Subcutaneous abdominal adipose tissue (tissue), 5 donors: ENCODE results near the gene PBX3.
A peak's percentile ranks its signal among the peaks of the same experiment; 100 is the strongest.

Source experiments
- H3K27ac ChIP-seq: one replicate; pipeline ENCODE4 v1.7.0; 2013; ENCODE audit warnings: low read depth, mild to moderate bottlenecking, inconsistent platforms, low read length, moderate library complexity
- H3K27me3 ChIP-seq, 5 donors: one replicate each; pipeline ENCODE4 v1.7.0; 2013; ENCODE audit warnings: low read length in 5 of 5, inconsistent platforms in 1 of 5; ENCODE audit not compliant: control insufficient read depth in 5 of 5, insufficient read depth in 4 of 5
- H3K36me3 ChIP-seq, 5 donors: one replicate each; pipeline ENCODE4 v1.7.0; 2013; ENCODE audit warnings: low read length in 5 of 5; ENCODE audit not compliant: control insufficient read depth in 5 of 5, insufficient read depth in 5 of 5
- H3K4me1 ChIP-seq, 5 donors: one replicate each; pipeline ENCODE4 v1.7.0; 2013; ENCODE audit warnings: low read length in 5 of 5, mild to moderate bottlenecking in 3 of 5, moderate library complexity in 1 of 5; ENCODE audit not compliant: control insufficient read depth in 5 of 5, insufficient read depth in 5 of 5
- H3K4me3 ChIP-seq, 5 donors: one replicate each; pipeline ENCODE4 v1.7.0; 2013; ENCODE audit warnings: low read length in 5 of 5, low read depth in 1 of 5
- H3K9ac ChIP-seq, 5 donors: one replicate each; pipeline ENCODE4 v1.7.0; 2013; ENCODE audit warnings: low read length in 5 of 5, mild to moderate bottlenecking in 4 of 5, moderate library complexity in 3 of 5
- H3K9me3 ChIP-seq, 5 donors: one replicate each; pipeline ENCODE4 v1.7.0; 2013; ENCODE audit warnings: low read length in 5 of 5; ENCODE audit not compliant: control insufficient read depth in 5 of 5
- donor health status: healthy.
- donor health status: healthy.
- donor health status: healthy.
- donor health status: healthy.
- donor health status: healthy.

Gene PBX3

GRCh38 chr9:125826850-125827249 is 79.7 kb downstream of the PBX3 start:
- no peak overlapping the region for H3K27ac ChIP-seq

DNA sequence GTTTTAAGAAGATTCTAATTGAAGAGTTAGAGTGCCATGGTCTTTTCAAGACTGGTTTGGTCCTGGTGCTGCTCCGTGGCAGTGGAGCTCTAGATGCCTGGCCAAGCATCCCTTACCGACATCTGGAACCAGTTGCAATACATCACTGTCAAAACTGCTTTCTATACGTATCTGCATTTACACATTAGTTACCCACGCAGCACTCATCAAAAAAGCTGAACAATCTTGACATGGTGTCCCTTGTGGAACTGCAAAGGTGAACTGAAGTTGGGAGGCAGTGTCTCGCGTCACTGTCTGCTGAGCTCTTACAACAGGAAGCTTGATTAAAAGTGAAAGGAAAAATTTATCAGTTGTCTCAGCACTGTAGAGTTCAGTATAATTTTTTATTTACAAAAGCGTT is 82.6 kb downstream of the PBX3 start:
- Histone ChIP-seq H3K36me3 (no peaks in the 10 kb centered on the region), H3K4me3 (peak overlapping the region; percentile 54 to 90 (median 76)), H3K27ac (no peak overlapping the region), H3K9me3 (no peaks in the 10 kb centered on the region), H3K27me3 (no peaks in the 10 kb centered on the region), H3K4me1 (peaks cover 0 to 6% (median 0%) of the 10 kb centered on the region in 5 donors), H3K9ac (peak overlapping the region; percentile 5 to 74 (median 57))

More at GRCh38 chr9:125826850-125827249, 79.7 kb downstream of the PBX3 start:
- no peaks in the 10 kb centered on the region for H3K9me3 ChIP-seq
- no peaks in the 10 kb centered on the region for H3K27me3 ChIP-seq
- H3K4me1 ChIP-seq, result peaks cover 0 to 11% (median 2%) of the 10 kb centered on the region in 5 donors
- H3K9ac ChIP-seq, result no peak overlapping the region
- no peak overlapping the region for H3K4me3 ChIP-seq
- H3K36me3 ChIP-seq, result no peaks in the 10 kb centered on the region

DNA sequence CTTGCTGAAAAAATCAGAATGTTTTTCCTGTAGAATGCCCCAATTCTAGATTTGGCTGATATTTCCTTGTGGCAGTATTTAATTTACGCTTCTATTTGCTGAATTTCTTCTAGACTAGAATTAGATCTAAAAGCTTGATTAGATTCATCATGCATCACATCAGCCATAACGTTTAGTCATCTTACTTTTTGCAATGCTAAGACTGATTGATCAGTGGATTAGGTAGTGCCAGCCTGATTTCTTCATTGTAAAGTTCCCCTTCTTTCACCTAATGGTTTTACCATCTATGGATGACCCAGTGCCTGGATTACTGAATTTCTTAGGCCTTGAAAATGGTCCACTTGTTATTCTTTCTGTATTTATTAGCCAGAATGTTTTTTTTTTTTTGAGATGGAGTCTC is 83.9 kb downstream of the PBX3 start:
- H3K27me3 ChIP-seq, result no peaks in the 10 kb centered on the region
- no peaks in the 10 kb centered on the region for H3K9me3 ChIP-seq
- no peaks in the 10 kb centered on the region for H3K36me3 ChIP-seq
- no peak overlapping the region for H3K9ac ChIP-seq
- peaks cover 0 to 6% (median 0%) of the 10 kb centered on the region in 5 donors for H3K4me1 ChIP-seq
- H3K4me3 ChIP-seq, result no peak overlapping the region
- H3K27ac ChIP-seq, result no peak overlapping the region

GRCh38 chr9:125831616-125832015 is 84.4 kb downstream of the PBX3 start:
- no peak overlapping the region for H3K27ac ChIP-seq
- H3K4me3 ChIP-seq, result no peak overlapping the region
- no peaks in the 10 kb centered on the region for H3K27me3 ChIP-seq
- no peaks in the 10 kb centered on the region for H3K36me3 ChIP-seq
- no peaks in the 10 kb centered on the region for H3K9me3 ChIP-seq
- H3K9ac ChIP-seq, result no peak overlapping the region
- peaks cover 0 to 6% (median 0%) of the 10 kb centered on the region in 5 donors for H3K4me1 ChIP-seq

- Histone ChIP-seq H3K9me3 (no peaks in the 10 kb centered on the region), H3K9ac (no peak overlapping the region), H3K4me3 (no peak overlapping the region), H3K27ac (no peak overlapping the region), H3K4me1 (no peaks in the 10 kb centered on the region), H3K27me3 (no peaks in the 10 kb centered on the region), H3K36me3 (no peaks in the 10 kb centered on the region)
Measured at GRCh38 chr9:125835655-125836054, 88.5 kb downstream of the PBX3 start.

DNA sequence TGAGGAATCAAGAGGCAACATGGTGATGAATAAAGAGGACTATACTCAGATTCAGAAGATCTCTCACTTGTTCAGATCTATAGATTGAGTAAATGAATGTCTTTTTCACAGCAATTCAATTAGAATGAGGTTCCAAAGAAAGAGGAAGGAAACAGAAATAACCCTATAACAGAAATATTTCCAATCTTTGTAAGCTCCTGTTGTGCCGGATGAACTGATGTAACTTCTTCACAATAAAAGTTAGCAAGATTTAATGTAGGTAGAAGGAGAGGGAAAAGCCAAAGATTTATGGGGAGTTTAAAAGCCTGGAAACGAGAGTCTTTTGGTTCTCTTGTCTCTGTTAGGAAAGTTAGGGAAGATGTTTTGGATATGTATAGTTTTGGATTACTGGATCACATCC is 92.1 kb downstream of the PBX3 start:
- H3K27ac ChIP-seq, result no peak overlapping the region
- H3K9me3 ChIP-seq, result no peaks in the 10 kb centered on the region
- H3K9ac ChIP-seq, result no peak overlapping the region
- H3K4me1 ChIP-seq, result peaks cover 0 to 11% (median 3%) of the 10 kb centered on the region in 5 donors
- no peaks in the 10 kb centered on the region for H3K27me3 ChIP-seq
- H3K36me3 ChIP-seq, result no peaks in the 10 kb centered on the region
- H3K4me3 ChIP-seq, result no peak overlapping the region

GRCh38 chr9:125841444-125841843 is 94.3 kb downstream of the PBX3 start:
- Histone ChIP-seq H3K4me1 (peaks cover 0 to 11% (median 3%) of the 10 kb centered on the region in 5 donors), H3K36me3 (no peaks in the 10 kb centered on the region), H3K27me3 (no peaks in the 10 kb centered on the region), H3K4me3 (no peak overlapping the region), H3K27ac (no peak overlapping the region), H3K9ac (no peak overlapping the region), H3K9me3 (no peaks in the 10 kb centered on the region)

GRCh38 chr9:125842242-125842641 is 95.1 kb downstream of the PBX3 start:
- no peak overlapping the region for H3K27ac ChIP-seq
- no peaks in the 10 kb centered on the region for H3K9me3 ChIP-seq
- H3K4me3 ChIP-seq, result no peak overlapping the region
- peaks cover 0 to 11% (median 3%) of the 10 kb centered on the region in 5 donors for H3K4me1 ChIP-seq
- H3K36me3 ChIP-seq, result no peaks in the 10 kb centered on the region
- peak overlapping the region in 1 of 5 donors; percentile 40 for H3K9ac ChIP-seq
- no peaks in the 10 kb centered on the region for H3K27me3 ChIP-seq

DNA sequence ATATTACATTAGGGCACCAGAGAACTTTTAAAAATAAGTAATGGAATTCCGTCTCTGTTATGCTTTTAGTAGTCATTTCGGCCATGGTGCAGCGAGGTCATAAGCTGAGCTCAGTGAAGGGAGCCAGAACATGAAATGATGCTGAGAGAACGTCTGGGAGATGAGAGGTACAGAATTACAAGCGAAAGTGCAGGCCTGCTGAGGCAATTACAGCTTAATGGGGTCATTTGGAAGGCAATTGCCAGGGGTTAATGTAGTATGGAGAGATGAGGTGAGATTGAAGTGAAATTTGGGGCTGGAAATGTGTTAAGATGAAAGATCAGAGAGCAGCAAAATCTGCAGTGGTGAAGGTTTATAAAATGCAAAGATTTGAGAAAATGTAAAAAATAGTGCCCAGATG is 96.5 kb downstream of the PBX3 start:
- Histone ChIP-seq H3K9ac (peak overlapping the region in 2 of 5 donors; percentile 16 to 35), H3K27me3 (no peaks in the 10 kb centered on the region), H3K36me3 (no peaks in the 10 kb centered on the region), H3K9me3 (no peaks in the 10 kb centered on the region), H3K4me1 (peaks cover 0 to 11% (median 3%) of the 10 kb centered on the region in 5 donors), H3K4me3 (peak overlapping the region in 2 of 5 donors; percentile 16 to 38), H3K27ac (no peak overlapping the region)

DNA sequence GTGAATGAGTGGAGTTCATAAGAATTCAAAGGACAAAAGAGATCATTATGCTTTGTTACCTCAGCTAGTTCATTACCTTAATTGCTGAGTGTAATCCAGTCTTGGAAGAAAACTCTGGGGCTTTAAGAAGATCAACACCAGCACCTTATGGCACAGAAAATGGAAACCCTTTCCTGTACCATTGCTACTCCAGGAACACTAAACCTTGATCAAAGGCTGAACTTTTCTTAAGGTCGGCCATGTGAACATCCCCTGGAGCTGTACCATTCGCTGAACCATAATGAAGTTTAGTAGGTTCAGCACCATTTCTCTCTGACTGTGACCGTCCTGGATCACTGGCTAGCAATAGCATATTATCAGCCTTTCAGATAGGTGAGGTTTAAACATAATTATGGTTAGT is 97.4 kb downstream of the PBX3 start:
- no peak overlapping the region for H3K27ac ChIP-seq
- no peaks in the 10 kb centered on the region for H3K27me3 ChIP-seq

More for the DNA sequence above, 97.4 kb downstream of the PBX3 start:
- no peak overlapping the region for H3K4me3 ChIP-seq
- no peaks in the 10 kb centered on the region for H3K9me3 ChIP-seq
- no peak overlapping the region for H3K9ac ChIP-seq
- no peaks in the 10 kb centered on the region for H3K36me3 ChIP-seq
- H3K4me1 ChIP-seq, result peaks cover 0 to 11% (median 3%) of the 10 kb centered on the region in 5 donors
